ENCODE measurements around the gene HOXB7.

GRCh38 chr17:48615047-48615962 lies 4.5 kb upstream of the HOXB7 start, which contains the start of gene HOXB8:
- TF ChIP-seq TARDBP (IDR thresholded peaks at IDR 0.05), result no peak
- no peak for TF ChIP-seq LEF1 (IDR thresholded peaks at IDR 0.05; ENCODE audit: borderline replicate concordance)
- TF ChIP-seq ZNF384 (IDR thresholded peaks at IDR 0.05), result peak; percentile 89
- no peak for TF ChIP-seq FOXA1 (IDR thresholded peaks at IDR 0.05)
- 0 out of 2 replicates have a peak, but pooled peaks have one; percentile 4 for TF ChIP-seq FOXM1 (IDR thresholded peaks at IDR 0.05; ENCODE audit: borderline replicate concordance)
- no peak for TF ChIP-seq SP1 (IDR thresholded peaks at IDR 0.05)
- TF ChIP-seq ELF4 (IDR thresholded peaks at IDR 0.05), result no peak
- TF ChIP-seq, protein P1, sequence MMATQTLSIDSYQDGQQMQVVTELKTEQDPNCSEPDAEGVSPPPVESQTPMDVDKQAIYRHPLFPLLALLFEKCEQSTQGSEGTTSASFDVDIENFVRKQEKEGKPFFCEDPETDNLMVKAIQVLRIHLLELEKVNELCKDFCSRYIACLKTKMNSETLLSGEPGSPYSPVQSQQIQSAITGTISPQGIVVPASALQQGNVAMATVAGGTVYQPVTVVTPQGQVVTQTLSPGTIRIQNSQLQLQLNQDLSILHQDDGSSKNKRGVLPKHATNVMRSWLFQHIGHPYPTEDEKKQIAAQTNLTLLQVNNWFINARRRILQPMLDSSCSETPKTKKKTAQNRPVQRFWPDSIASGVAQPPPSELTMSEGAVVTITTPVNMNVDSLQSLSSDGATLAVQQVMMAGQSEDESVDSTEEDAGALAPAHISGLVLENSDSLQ (IDR thresholded peaks at IDR 0.05), result peak; percentile 84
- peak; percentile 66 for TF ChIP-seq CTBP1 (IDR thresholded peaks at IDR 0.05; ENCODE audit: borderline replicate concordance)
- TF ChIP-seq ARNT (IDR thresholded peaks at IDR 0.05), result peak; percentile 78
- no peak; the same call in 1 of the 2 replicates for TF ChIP-seq NFRKB (IDR thresholded peaks at IDR 0.05)
- TF ChIP-seq FOXK2 (IDR thresholded peaks at IDR 0.05), result no peak

All from HEK293T (cell line).